Mesendoderm (in vitro differentiated cells): Measurements from ENCODE around the gene DLD.

Source experiments
- DNase-seq: peaks from one replicate; pipeline ENCODE4 v3.0.0; 2013
- H2AK5ac ChIP-seq: 2 replicates; pipeline ENCODE4 v1.6.1; 2013; ENCODE audit warnings: low read length, inconsistent platforms
- H2BK120ac ChIP-seq: 2 replicates; pipeline ENCODE4 v1.6.1; 2013; ENCODE audit warnings: low read depth, mild to moderate bottlenecking, low read length, moderate library complexity, mixed read lengths
- H2BK15ac ChIP-seq: replicated peaks from 2 replicates; pipeline ENCODE4 v1.6.1; 2013; ENCODE audit warnings: low read depth, mild to moderate bottlenecking, moderate library complexity
- H2BK5ac ChIP-seq: 2 replicates; pipeline ENCODE4 v1.6.1; 2013; ENCODE audit warnings: low read length, inconsistent platforms
- H3K18ac ChIP-seq: 2 replicates; pipeline ENCODE4 v1.6.1; 2013; ENCODE audit warnings: mild to moderate bottlenecking, low read length, mixed read lengths
- H3K23ac ChIP-seq: one replicate; pipeline ENCODE4 v1.6.1; 2013; ENCODE audit warnings: low read length
- H3K27ac ChIP-seq: 2 replicates; pipeline ENCODE4 v1.5.1; 2013; ENCODE audit warnings: low read depth, mild to moderate bottlenecking, inconsistent platforms, low read length, moderate library complexity
- H3K27me3 ChIP-seq: 2 replicates; pipeline ENCODE4 v1.6.1; 2013; ENCODE audit warnings: low read length, control low read depth, mild to moderate bottlenecking, inconsistent platforms; ENCODE audit not compliant: insufficient read depth, poor library complexity
- H3K36me3 ChIP-seq: 2 replicates; pipeline ENCODE4 v1.6.1; 2013; ENCODE audit warnings: low read length, inconsistent platforms; ENCODE audit not compliant: control insufficient read depth, insufficient read depth
- H3K4ac ChIP-seq: one replicate; pipeline ENCODE4 v1.6.1; 2013; ENCODE audit warnings: low read depth, mild to moderate bottlenecking, low read length, moderate library complexity
- H3K4me1 ChIP-seq: 2 replicates; pipeline ENCODE4 v1.6.1; 2013; ENCODE audit warnings: low read depth, low read length, inconsistent platforms; ENCODE audit not compliant: control insufficient read depth
- H3K4me2 ChIP-seq: 2 replicates; pipeline ENCODE4 v1.6.1; 2013; ENCODE audit warnings: low read length
- H3K4me3 ChIP-seq: 2 replicates; pipeline ENCODE4 v1.5.1; 2013; ENCODE audit warnings: mild to moderate bottlenecking, low read length
- H3K56ac ChIP-seq: one replicate; pipeline ENCODE4 v1.6.1; 2013; ENCODE audit warnings: low read length
- H3K79me1 ChIP-seq: 2 replicates; pipeline ENCODE4 v1.6.1; 2013; ENCODE audit warnings: low read length, inconsistent platforms
- H3K79me2 ChIP-seq: 2 replicates; pipeline ENCODE4 v1.6.1; 2013; ENCODE audit warnings: mild to moderate bottlenecking, low read length; ENCODE audit not compliant: control insufficient read depth, insufficient read depth
- H3K9ac ChIP-seq: 2 replicates; pipeline ENCODE4 v1.6.1; 2013; ENCODE audit warnings: low read length, inconsistent platforms
- H4K5ac ChIP-seq: one replicate; pipeline ENCODE4 v1.6.1; 2013; ENCODE audit warnings: low read length
- H4K8ac ChIP-seq: one replicate; pipeline ENCODE4 v1.6.1; 2013; ENCODE audit warnings: low read depth, mild to moderate bottlenecking, control low read depth, low read length, moderate library complexity
- WGBS: extraction: QIAGEN DNeasy Blood & Tissue Kit; methylation state at CpG from one replicate; pipeline ENCODE4 v1.1.7; 2013; ENCODE audit warnings: low lambda C conversion rate, missing lambda C conversion rate; ENCODE audit not compliant: insufficient coverage; ENCODE audit errors: extremely low coverage; 5-methylcytosine and 5-hydroxymethylcytosine counted together

Gene DLD

DNA sequence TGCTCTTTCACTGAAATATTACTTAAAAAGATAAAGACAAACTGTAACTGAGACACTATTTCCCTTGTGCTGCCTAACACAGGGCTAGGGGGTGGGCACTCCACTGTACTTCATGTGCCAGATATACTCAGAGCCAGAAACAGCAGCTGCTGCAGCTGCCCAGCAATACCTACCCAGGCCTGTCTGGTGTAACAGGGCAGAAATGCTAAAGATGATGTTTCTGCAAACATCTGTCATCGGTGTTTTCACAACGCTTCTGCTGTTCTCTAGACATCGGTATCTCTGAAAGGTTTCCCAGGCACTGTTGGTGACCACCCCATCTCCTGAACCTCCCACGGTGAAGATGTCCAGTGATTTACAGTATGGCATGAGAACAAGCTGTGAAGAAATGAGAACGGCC is 69.3 kb downstream of the DLD start:
- H2BK15ac ChIP-seq: no peak overlapping the region
- no peaks in the 10 kb centered on the region for H3K27me3 ChIP-seq
- no peak overlapping the region for H2AK5ac ChIP-seq
- H4K5ac ChIP-seq: no peak overlapping the region
- H3K27ac ChIP-seq: no peak overlapping the region
- no peak overlapping the region for H3K4me2 ChIP-seq
- no peak overlapping the region for H3K23ac ChIP-seq
- no peak overlapping the region for H2BK5ac ChIP-seq
- H3K79me2 ChIP-seq: no peaks in the 10 kb centered on the region
- H3K4me3 ChIP-seq: no peak overlapping the region
- H3K4ac ChIP-seq: no peak overlapping the region
- H4K8ac ChIP-seq: no peak overlapping the region
- H2BK120ac ChIP-seq: no peak overlapping the region
- H3K36me3 ChIP-seq: peaks cover 3% of the 10 kb centered on the region
- no peak overlapping the region for H3K18ac ChIP-seq
- no CpG with 5 or more reads among the region's 5 CpGs for WGBS
- DNase-seq: no peak
- no peak overlapping the region for H3K9ac ChIP-seq
- no peaks in the 10 kb centered on the region for H3K79me1 ChIP-seq
- no peak overlapping the region for H3K56ac ChIP-seq
- H3K4me1 ChIP-seq: no peaks in the 10 kb centered on the region

DNA sequence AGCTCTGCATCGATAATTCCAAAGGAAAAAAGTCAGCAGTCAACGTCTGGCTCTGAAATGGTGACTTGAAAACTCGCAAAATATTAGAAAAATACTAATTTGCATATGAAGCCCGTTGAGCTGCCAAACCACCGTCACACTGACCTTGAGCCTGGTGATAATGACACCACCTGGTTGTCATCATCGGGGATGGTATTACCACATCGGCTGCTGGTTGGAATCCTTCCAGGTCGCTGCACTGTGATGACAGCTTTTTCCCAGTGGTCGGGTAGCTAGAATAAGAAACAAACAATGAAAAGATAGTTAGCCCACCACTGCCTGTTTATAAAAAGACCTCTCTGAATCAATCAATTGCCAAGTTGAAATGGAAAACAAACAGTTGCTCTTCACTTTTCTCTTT is 70.4 kb downstream of the DLD start:
- Histone ChIP-seq H3K9ac (no peak overlapping the region), H4K8ac (no peak overlapping the region), H2AK5ac (no peak overlapping the region), H2BK15ac (no peak overlapping the region), H3K4me2 (no peak overlapping the region), H3K27ac (no peak overlapping the region), H3K23ac (no peak overlapping the region), H2BK120ac (no peak overlapping the region), H3K36me3 (peaks cover 3% of the 10 kb centered on the region), H2BK5ac (no peak overlapping the region), H3K79me1 (no peaks in the 10 kb centered on the region), H3K4me1 (no peaks in the 10 kb centered on the region), H3K79me2 (no peaks in the 10 kb centered on the region), H4K5ac (no peak overlapping the region), H3K4me3 (no peak overlapping the region), H3K18ac (no peak overlapping the region), H3K27me3 (no peaks in the 10 kb centered on the region), H3K4ac (no peak overlapping the region), H3K56ac (no peak overlapping the region)
- no peak for DNase-seq
- WGBS: no CpG with 5 or more reads among the region's 9 CpGs

DNA sequence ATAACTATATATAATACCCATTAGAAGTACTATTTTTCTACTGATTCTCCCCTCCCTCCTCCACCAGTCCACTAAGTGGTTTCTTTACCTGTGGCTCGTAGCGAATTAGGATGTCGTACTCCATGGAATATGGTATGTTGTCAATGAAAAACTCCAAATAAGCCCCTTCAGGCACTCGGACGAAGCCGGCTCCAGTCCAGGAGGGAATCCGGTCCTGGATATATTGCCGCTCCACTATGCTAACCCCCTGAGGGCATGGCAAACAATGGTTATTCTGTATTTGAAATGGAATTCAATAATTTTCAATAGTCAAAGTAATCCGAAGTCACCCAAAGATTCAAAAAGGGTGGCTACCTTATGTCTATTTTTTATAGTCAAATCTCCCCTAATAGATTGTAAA is 71.8 kb downstream of the DLD start:
- Histone ChIP-seq H3K79me1 (no peaks in the 10 kb centered on the region), H3K23ac (no peak overlapping the region), H3K27ac (no peak overlapping the region), H3K27me3 (no peaks in the 10 kb centered on the region), H4K8ac (no peak overlapping the region), H4K5ac (no peak overlapping the region), H3K79me2 (no peaks in the 10 kb centered on the region), H3K4me3 (no peak overlapping the region), H2BK120ac (no peak overlapping the region), H3K9ac (no peak overlapping the region), H3K18ac (no peak overlapping the region), H3K4me1 (no peaks in the 10 kb centered on the region), H3K36me3 (peaks cover 3% of the 10 kb centered on the region), H3K4me2 (no peak overlapping the region), H3K4ac (no peak overlapping the region), H2BK5ac (no peak overlapping the region), H2BK15ac (no peak overlapping the region), H2AK5ac (no peak overlapping the region), H3K56ac (no peak overlapping the region)
- no peak for DNase-seq
- WGBS: no CpG with 5 or more reads among the region's 9 CpGs

DNA sequence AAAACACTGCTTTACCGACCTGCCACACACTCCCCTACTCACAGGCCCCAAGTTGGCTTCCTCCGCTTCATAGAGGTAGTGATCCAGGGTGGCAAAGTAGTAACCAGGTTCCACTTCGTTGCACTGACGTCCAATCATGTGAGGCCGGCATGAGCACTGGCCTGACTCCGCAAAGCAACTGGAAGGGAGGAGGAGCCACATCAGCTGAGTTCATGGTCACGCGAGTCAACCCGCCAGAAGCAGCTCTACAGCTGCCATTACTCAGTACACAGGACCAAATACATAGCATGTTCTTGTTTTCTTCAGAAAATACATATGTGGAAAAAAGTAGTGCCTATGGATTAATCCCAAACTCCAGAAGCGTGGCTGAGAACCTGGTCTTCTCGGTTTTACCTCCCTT is 73.5 kb downstream of the DLD start:
- H3K4me2 ChIP-seq: no peak overlapping the region
- no peaks in the 10 kb centered on the region for H3K4me1 ChIP-seq
- H3K18ac ChIP-seq: no peak overlapping the region
- H3K9ac ChIP-seq: no peak overlapping the region
- peaks cover 3% of the 10 kb centered on the region for H3K36me3 ChIP-seq
- WGBS: no CpG with 5 or more reads among the region's 11 CpGs
- H2AK5ac ChIP-seq: no peak overlapping the region
- no peak overlapping the region for H2BK120ac ChIP-seq
- no peak overlapping the region for H2BK15ac ChIP-seq
- H3K79me1 ChIP-seq: no peaks in the 10 kb centered on the region
- no peak overlapping the region for H3K4ac ChIP-seq
- no peak overlapping the region for H4K5ac ChIP-seq
- H3K27ac ChIP-seq: no peak overlapping the region
- no peak overlapping the region for H3K4me3 ChIP-seq
- H2BK5ac ChIP-seq: no peak overlapping the region
- no peak overlapping the region for H4K8ac ChIP-seq
- H3K79me2 ChIP-seq: no peaks in the 10 kb centered on the region
- no peaks in the 10 kb centered on the region for H3K27me3 ChIP-seq
- no peak overlapping the region for H3K56ac ChIP-seq
- H3K23ac ChIP-seq: no peak overlapping the region
- no peak for DNase-seq

DNA sequence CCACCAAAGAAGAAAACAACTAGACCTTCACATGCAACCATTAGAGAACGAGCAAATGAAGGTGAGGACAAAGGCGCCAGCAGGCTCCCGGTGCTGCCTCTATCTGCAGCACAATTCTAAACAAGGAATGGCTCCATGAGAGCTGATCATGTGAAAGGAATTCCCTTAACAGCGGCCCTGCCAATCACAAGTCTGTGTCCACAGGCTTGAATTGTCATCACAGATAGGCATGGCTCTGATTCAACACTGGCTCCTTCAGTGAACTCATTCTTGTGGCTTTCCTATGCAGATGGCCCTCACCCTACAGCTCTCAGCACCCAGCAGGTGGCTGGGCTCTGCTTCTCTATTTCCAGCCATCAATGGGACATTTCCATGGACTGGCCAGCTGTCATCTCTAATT is 75.7 kb downstream of the DLD start:
- Histone ChIP-seq H3K4me3 (no peak overlapping the region), H3K79me2 (no peaks in the 10 kb centered on the region), H3K18ac (no peak overlapping the region), H3K4ac (no peak overlapping the region), H3K9ac (no peak overlapping the region), H2BK15ac (no peak overlapping the region), H3K56ac (no peak overlapping the region), H3K27me3 (no peaks in the 10 kb centered on the region), H4K5ac (no peak overlapping the region), H3K4me2 (no peak overlapping the region), H4K8ac (no peak overlapping the region), H3K4me1 (no peaks in the 10 kb centered on the region), H2BK5ac (no peak overlapping the region), H2AK5ac (no peak overlapping the region), H3K36me3 (peaks cover 3% of the 10 kb centered on the region), H2BK120ac (no peak overlapping the region), H3K27ac (no peak overlapping the region), H3K79me1 (no peaks in the 10 kb centered on the region), H3K23ac (no peak overlapping the region)
- peak; percentile 91 for DNase-seq
- no CpG with 5 or more reads among the region's 4 CpGs for WGBS

DNA sequence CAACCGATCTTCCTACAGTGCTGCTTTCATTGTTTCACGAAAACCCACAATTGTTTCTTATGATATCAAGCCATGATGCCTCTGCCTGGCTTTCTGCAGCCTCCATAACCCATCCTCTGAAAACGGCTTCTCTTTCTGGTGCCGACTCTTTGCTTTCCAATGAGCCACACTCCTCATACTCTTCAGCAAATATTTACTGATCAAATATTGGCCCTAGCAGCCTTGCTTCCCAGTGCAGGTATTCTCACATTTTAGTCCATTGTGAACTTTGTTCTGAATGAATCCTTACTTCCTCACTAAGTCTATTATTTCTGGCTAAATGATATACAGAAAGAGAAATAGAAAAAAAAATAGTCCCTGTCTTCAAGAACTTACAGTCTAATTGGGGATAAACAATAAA is 76.4 kb downstream of the DLD start:
- H4K5ac ChIP-seq: no peak overlapping the region
- H3K4me3 ChIP-seq: no peak overlapping the region
- H2AK5ac ChIP-seq: no peak overlapping the region
- H2BK5ac ChIP-seq: no peak overlapping the region
- no peak overlapping the region for H3K27ac ChIP-seq
- H3K4me1 ChIP-seq: no peaks in the 10 kb centered on the region
- H2BK15ac ChIP-seq: no peak overlapping the region
- H3K4ac ChIP-seq: no peak overlapping the region
- no peaks in the 10 kb centered on the region for H3K36me3 ChIP-seq
- H2BK120ac ChIP-seq: no peak overlapping the region
- no peak overlapping the region for H3K18ac ChIP-seq
- no peak overlapping the region for H4K8ac ChIP-seq
- H3K56ac ChIP-seq: no peak overlapping the region
- no peaks in the 10 kb centered on the region for H3K79me2 ChIP-seq
- no peak overlapping the region for H3K23ac ChIP-seq
- WGBS: no CpG with 5 or more reads among the region's 4 CpGs
- DNase-seq: no peak
- no peaks in the 10 kb centered on the region for H3K79me1 ChIP-seq
- no peaks in the 10 kb centered on the region for H3K27me3 ChIP-seq
- no peak overlapping the region for H3K9ac ChIP-seq
- H3K4me2 ChIP-seq: no peak overlapping the region
